ENCODE results near the gene LIMK1. TPM values are rescaled to one million over a fixed set of nuclear protein-coding genes. Genes with fewer than 3 reads are reported as not detected.

The LIMK1 gene
- total and polyA plus RNA-seq, 2 of the 4 experiments (the other 2 are of a cell fraction) = 25.8 to 48.0 TPM

DNA sequence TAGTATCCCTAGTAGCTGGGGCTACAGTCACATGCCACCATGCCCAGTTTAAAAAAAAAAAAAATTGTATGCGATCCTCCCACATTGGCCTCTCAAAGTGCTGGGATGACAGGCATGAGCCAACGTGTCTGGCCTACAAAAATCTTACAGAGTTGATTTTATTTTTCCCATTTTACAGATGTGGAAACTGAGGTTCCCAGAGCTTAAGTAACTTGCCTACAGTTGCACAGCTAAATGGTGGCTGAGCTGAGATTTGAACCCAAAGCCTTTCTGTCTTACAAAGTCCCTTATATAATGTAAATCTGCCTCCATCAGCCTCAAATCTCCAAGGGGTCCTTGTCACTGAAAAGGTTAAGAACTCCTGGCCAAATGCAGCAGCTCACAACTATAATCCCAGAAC lies 24.6 kb upstream of the LIMK1 start:
- no peak for DNase-seq
- Histone ChIP-seq H3K9me1 (ENCODE audit: insufficient read depth, low read length) (no peaks in the 10 kb centered on the region), H2BK5ac (ENCODE audit: low read depth, low read length, poor library complexity, severe bottlenecking) (no peak overlapping the region), H3K27me3 (ENCODE audit: control insufficient read depth, insufficient read depth, low read length) (no peaks in the 10 kb centered on the region; the same call in 1 of the 2 replicates), H3K4me2 (ENCODE audit: low read depth, low read length) (no peak overlapping the region), H3K4me1 (ENCODE audit: control insufficient read depth, insufficient read depth, low read length) (peaks cover 4% of the 10 kb centered on the region), H3K4me3 (ENCODE audit: insufficient read depth, low read depth, low read length) (no peak overlapping the region), H4K5ac (ENCODE audit: low read depth, low read length) (no peak overlapping the region), H3K18ac (ENCODE audit: low read depth, low read length) (no peak overlapping the region), H3K4ac (ENCODE audit: low read depth, low read length) (no peak overlapping the region), H3K79me1 (ENCODE audit: low read depth in 1 of 2, low read length in 2 of 2) (no peaks in the 10 kb centered on the region), H2AFZ (replicated peaks; ENCODE audit: low read length, poor library complexity) (no peak overlapping the region), H3K9me3 (ENCODE audit: control insufficient read depth, insufficient read depth, low read length) (no peaks in the 10 kb centered on the region), H2BK15ac (ENCODE audit: low read depth, low read length) (no peak overlapping the region), H3K27ac (ENCODE audit: insufficient read depth, low read length) (no peak overlapping the region), H3K23ac (ENCODE audit: low read depth, low read length) (no peak overlapping the region), H2AK9ac (replicated peaks; ENCODE audit: low read depth, low read length, poor library complexity) (no peak overlapping the region), H3K9ac (ENCODE audit: low read depth, low read length) (no peak overlapping the region), H2BK120ac (ENCODE audit: low read depth, low read length) (no peak overlapping the region), H4K20me1 (ENCODE audit: insufficient read depth, low read length) (no peaks in the 10 kb centered on the region), H3K36me3 (ENCODE audit: control insufficient read depth, insufficient read depth, low read length) (no peaks in the 10 kb centered on the region), H2BK20ac (ENCODE audit: low read depth, low read length) (no peak overlapping the region), H3K56ac (ENCODE audit: extremely low read depth, insufficient read depth, low read length) (no peak overlapping the region), H4K91ac (ENCODE audit: insufficient read depth, low read depth, low read length) (no peak overlapping the region), H2AK5ac (ENCODE audit: low read depth, low read length) (no peak overlapping the region), H3K14ac (replicated peaks; ENCODE audit: low read depth, low read length) (no peak overlapping the region), H4K8ac (ENCODE audit: low read depth in 2 of 2, low read length in 2 of 2) (no peak overlapping the region)
- dilution Hi-C loops (cut with HindIII; ENCODE audit: low sequenced_read_pairs, unreplicated experiment) = no loop called here
- in situ Hi-C loops (cut with MboI; ENCODE audit: low sequenced_read_pairs) = no loop called here
- ATAC-seq (ENCODE audit: low read depth) = no peak
- BruUV-seq (replicated peaks) = no TSS peak
- intact Hi-C loops (cut with micrococcal nuclease) = no loop called here
- CTCF ChIA-PET = no interaction called here
- POLR2A ChIA-PET (ENCODE audit: unreplicated experiment) = no interaction called here
- no CpG with 5 or more reads among the region's 2 CpGs for WGBS, 2 experiments (ENCODE audit: extremely low coverage in 2 of 2, insufficient read length in 1 of 2)
- TF ChIP-seq RAD21 (IDR thresholded peaks at IDR 0.05; ENCODE audit: low read length) (no peak), SMC3 (IDR thresholded peaks at IDR 0.05; ENCODE audit: low read depth, low read length) (no peak), CHD1 (IDR thresholded peaks at IDR 0.05; ENCODE audit: low read depth, low read length) (no peak), MXI1 (IDR thresholded peaks at IDR 0.05; ENCODE audit: borderline replicate concordance, low read depth, low read length) (no peak)
- TF ChIP-seq, protein P1, sequence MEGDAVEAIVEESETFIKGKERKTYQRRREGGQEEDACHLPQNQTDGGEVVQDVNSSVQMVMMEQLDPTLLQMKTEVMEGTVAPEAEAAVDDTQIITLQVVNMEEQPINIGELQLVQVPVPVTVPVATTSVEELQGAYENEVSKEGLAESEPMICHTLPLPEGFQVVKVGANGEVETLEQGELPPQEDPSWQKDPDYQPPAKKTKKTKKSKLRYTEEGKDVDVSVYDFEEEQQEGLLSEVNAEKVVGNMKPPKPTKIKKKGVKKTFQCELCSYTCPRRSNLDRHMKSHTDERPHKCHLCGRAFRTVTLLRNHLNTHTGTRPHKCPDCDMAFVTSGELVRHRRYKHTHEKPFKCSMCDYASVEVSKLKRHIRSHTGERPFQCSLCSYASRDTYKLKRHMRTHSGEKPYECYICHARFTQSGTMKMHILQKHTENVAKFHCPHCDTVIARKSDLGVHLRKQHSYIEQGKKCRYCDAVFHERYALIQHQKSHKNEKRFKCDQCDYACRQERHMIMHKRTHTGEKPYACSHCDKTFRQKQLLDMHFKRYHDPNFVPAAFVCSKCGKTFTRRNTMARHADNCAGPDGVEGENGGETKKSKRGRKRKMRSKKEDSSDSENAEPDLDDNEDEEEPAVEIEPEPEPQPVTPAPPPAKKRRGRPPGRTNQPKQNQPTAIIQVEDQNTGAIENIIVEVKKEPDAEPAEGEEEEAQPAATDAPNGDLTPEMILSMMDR (conservative IDR thresholded peaks at IDR 0.05; ENCODE audit: low read depth, low read length) = no peak

Data from IMR-90 (cell line).